Measurements from ENCODE around the gene HNRNPA1L2.
"Not testable (repeated sequence)": the region's sequence is repeated elsewhere in the genome, so short reads cannot be mapped to it uniquely, and the experiment has no call there.

The HNRNPA1L2 gene

DNA sequence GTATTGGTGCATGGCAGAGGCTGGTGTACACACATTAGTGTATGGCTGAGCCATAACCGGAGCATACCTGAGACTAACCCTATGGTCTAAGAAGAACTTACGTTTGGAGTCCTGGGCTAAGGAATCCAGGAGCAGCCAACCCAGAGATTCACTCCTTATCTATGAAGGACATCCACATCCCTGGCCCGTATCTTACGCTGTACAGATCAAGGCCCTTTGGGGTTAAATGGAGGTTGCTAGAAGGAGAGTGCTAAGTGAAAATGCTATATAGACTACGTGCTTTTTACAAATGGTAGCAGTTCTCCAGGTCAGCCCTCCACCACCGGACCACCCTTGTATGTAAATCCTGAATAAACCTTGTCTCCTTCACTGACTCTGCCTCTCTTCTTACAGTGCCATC lies 8.5 kb downstream of the HNRNPA1L2 start:
- DNase-seq: no peak

DNA sequence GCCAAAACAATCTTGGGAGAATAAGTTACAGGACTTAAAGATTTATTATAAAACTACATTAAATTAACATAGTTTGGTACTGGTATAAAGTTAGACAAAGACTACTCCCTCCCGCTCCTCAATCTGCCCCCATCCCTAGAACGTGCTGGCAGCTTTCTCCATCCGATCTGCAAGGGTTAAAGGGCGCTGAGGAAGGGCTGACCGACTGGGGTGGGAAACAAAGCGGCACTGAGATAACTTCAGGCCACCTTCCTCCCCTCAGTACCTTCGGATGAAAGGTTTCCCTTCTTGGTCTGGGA lies 9.6 kb downstream of the HNRNPA1L2 start:
- no peak for DNase-seq

DNA sequence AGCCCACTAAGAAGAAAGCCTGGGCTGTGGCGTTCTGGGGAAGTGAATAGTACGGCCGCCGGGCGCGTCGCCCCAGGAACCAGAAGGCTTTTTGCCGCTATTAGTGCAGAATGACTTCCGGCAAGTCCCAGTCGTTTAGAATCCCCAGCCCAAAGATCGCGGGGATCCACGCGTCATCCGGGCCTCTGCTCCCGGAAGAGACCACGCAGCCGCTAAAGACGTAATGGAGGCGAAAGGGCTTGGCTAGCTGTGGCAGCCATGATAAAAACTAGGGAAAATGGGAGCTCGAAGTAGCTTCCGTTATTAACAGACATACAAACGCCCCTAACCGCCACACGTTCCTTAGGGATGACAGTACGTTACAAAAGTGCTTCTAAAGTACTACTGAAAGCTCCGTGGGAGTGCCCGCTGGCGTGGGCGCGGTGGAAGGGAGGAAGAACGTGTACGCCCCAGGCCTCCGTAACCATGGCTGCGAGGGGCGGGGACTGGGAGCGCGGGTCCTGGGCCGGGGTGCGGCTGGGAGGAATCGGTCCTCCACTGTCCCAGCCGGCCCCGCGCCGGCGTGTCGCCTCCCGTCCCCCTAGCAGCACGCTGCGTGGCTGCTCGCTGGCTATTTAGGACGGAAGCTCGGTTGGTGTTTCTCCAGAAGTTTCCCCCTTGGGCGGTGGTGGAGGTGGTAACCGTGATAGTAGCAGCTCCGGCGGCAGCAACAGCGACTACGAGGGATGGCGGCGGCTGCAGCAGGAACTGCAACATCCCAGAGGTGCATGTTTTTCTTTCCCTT lies 10.2 kb downstream of the HNRNPA1L2 start, which contains the start of gene SUGT1:
TSS of gene SUGT1 (plus strand) at position 641 of the 784 bp plus-strand sequence. CDS start at position 726, 85 bp downstream.
- DNase-seq: peak; percentile 96 to 97

DNA sequence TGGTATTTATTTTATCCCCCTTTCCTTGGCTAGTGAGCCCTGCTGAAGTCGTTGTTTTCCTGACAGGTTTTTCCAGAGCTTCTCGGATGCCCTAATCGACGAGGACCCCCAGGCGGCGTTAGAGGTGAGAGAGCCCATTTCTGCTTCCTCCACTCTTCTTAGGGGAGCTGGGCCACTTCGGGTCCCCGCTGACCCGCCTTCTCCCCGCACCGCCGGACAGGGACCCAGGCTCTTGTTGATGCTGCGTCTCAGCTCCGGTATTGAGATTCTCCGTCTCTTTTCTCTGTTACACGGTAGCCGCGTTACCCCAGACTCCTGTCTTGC lies 10.7 kb downstream of the HNRNPA1L2 start:
- DNase-seq: no peak

DNA sequence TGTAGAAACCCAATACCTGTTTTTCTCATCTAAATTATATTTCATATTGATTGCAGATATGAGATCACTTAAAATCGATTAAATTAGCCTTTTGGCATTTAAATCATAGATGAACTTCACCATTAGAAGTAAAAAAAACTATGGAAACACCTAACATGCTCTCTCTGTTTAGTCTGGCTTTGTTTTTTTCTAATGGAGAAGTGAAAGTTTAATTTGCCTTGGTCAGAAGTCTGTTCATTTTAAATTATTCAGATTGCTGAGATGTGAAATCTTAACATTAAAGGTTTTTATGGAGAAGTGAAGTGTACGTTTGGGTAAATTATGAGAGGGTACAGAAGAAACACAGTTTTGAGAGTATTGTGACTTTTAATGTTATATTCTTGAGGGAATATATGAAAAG lies 17.1 kb downstream of the HNRNPA1L2 start:
- no peak for DNase-seq

DNA sequence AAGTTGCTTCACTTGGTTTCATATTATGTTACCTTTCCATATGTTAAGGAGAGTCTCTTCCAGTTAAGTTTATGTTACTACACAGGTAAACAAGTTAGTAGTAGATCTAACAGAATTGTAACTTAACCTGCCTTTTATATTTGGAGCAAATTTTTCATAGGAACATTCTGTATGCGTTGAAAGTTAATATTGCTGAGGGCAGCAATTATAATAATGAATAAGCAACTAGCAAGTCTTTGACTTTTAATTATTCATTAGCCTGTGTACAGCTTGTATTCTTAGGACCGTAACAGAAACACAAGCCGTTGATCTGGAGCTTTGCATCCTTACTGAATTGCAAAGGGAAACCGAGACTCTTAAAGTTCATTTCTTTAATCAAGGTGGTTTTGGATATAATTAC lies 22.0 kb downstream of the HNRNPA1L2 start:
- DNase-seq: no peak

DNA sequence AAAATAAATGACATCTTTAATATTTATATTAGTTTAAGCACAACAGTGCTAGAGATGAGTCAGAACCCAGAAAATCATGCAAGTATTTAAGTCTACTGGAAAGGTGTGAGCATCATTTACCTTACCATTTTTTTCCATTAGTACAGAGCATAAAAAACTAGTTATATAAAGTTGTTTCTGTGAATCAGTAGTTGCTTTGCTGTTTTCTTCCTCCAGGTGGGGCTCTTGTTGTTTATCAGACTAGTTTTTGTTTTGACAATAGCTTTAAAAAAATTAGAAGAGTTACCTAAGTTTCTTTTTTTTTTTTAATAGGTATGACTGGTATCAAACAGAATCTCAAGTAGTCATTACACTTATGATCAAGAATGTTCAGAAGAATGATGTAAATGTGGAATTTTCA lies 23.1 kb downstream of the HNRNPA1L2 start:
- peak; percentile 17 to 50 for DNase-seq

DNA sequence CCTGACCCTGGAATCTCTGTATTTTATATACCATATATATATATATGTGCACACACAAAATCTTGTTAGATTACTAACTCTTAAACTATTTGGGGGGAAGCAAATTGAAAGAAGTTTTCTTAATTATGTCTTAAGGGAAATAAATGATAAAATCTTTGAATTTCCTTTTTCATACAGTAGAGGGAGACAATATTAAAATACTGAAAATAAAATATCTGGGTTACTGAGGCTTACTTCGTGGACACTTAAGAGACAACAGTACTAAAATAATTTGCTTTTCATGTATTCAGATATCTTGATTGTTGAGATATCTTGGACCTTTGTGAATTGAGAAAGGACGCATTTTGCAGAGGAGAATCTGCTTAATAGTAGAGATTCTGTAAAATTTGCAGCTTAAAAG lies 27.4 kb downstream of the HNRNPA1L2 start:
- peak in 1 of 2 donors; percentile 5 for DNase-seq

DNA sequence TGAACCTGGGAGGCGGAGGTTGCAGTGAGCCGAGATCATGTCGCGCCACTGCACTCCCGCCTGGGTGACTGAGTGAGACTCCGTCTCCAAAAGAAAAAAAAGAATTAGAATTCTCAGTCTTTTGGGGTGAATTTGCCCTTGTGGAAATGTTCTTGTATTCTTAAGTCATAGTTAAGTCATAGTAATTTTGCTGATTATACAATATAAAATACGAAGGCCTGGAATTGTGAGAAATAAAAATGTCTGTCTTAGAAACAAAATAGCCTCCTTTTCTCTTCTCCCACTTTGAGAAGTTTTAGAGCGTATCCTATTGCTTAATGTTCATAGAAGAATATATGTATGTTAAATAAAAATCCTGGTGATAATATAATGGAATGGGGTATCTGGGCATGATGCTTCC lies 28.5 kb downstream of the HNRNPA1L2 start:
- DNase-seq: no peak

DNA sequence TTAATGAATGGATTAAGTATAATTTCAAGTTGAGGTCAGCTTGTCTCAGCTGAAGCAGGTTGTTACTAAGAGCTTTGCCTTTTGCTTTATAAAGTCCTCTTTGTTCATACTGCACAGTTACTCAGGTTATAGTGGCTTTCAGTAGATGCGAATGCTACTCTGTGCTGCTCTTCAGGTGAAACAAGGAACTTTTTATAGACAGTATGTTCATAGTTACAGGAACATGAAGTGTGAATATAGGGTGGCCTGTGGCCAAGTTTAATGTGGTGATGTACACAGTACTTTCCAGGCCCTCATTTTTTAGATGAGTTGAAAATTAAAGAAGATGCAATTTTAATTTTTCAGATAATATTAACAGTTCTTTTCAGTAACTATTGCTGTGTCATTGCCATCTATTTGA lies 31.2 kb downstream of the HNRNPA1L2 start:
- DNase-seq: no peak

DNA sequence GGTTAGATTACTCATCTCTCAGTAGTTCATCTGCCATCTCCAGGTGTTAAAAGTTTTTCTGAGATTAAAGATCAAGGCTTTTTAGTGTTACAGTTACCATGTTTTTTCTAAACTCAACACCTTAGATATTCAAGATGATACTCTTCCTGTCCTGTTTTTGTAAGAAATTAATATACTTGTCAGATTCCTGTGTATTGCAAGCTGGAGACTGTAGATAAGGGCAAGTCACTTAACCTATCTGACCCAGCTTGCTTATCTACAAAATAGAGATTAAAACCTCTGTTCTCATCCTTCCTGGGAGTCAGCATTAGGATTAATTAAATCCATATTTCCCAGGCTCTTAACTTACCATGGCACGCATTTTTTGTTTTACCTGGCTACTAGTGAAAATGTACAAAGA lies 35.6 kb downstream of the HNRNPA1L2 start:
- DNase-seq: no peak

DNA sequence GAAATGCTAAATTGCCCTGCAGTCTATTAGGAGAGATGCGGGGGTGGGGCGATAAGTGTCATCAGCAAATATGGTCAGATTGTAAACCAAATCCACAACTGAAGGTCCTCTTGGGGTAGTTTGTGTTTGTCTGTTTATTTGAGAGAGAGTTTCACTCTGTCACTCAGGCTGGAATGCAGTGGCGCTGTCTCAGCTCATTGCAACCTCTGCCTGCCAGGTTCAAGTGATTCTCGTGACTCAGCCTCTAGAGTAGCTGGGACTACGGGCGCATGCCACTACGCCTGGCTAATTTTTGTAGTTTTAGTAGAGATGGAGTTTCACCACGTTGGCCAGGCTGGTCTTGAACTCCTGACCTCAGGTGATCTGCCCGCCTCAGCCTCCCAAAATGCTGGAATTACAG lies 43.6 kb downstream of the HNRNPA1L2 start:
- DNase-seq: not testable (repeated sequence)

DNA sequence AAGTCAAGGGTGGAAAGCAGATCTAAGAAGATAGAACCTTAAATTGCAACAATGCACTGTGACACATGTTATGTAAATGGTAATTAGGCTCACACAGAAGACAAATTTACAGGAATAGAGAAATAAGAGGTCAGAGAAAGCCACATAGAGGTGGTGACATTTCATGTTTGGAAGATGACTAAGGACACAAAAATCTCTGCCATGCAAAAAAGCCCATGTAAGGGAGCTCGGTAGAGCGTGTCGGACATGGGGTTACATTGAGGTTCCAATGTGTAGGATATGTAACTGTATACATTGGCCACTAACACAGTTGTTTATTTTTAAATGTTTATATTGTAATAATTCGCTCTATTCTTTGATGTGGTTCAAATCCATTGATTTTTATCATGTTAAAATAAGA lies 44.1 kb downstream of the HNRNPA1L2 start:
- DNase-seq: no peak

Measured in inflammatory macrophage treated with lipopolysaccharide for 1 hour (primary cell).